ENCODE measurements around the gene TENM4. TPM values are rescaled to one million over a fixed set of nuclear protein-coding genes. Genes with fewer than 3 reads are reported as not detected.

The TENM4 gene
- polyA plus RNA-seq, 1 experiment, result 0.39 TPM

GRCh38 chr11:78773492-78773891 is 667.3 kb downstream of the TENM4 start:
- DNase-seq (ENCODE audit: low read depth), result no peak
- no peak for TF ChIP-seq CTCF (IDR thresholded peaks at IDR 0.05; ENCODE audit: insufficient read depth, low read depth, low read length)
- POLR2A ChIA-PET, result no interaction called here
- Histone ChIP-seq H3K36me3 (ENCODE audit: control insufficient read depth, insufficient read depth, low read length) (no peaks in the 10 kb centered on the region), H3K27me3 (ENCODE audit: control insufficient read depth, insufficient read depth, low read length) (no peaks in the 10 kb centered on the region), H3K4me3 (ENCODE audit: low read depth, low read length) (no peak overlapping the region)
- CTCF ChIA-PET, result no interaction called here

GRCh38 chr11:78773077-78773476 is 667.8 kb downstream of the TENM4 start:
- no peaks in the 10 kb centered on the region for H3K36me3 ChIP-seq (ENCODE audit: control insufficient read depth, insufficient read depth, low read length)
- CTCF ChIA-PET, result no interaction called here
- no peak for TF ChIP-seq CTCF (IDR thresholded peaks at IDR 0.05; ENCODE audit: insufficient read depth, low read depth, low read length)
- POLR2A ChIA-PET, result no interaction called here
- no peaks in the 10 kb centered on the region for H3K27me3 ChIP-seq (ENCODE audit: control insufficient read depth, insufficient read depth, low read length)
- H3K4me3 ChIP-seq (ENCODE audit: low read depth, low read length), result no peak overlapping the region
- no peak for DNase-seq (ENCODE audit: low read depth)

- CTCF ChIA-PET, result no interaction called here
- DNase-seq (ENCODE audit: low read depth), result no peak
- Histone ChIP-seq H3K36me3 (ENCODE audit: control insufficient read depth, insufficient read depth, low read length) (no peaks in the 10 kb centered on the region), H3K27me3 (ENCODE audit: control insufficient read depth, insufficient read depth, low read length) (no peaks in the 10 kb centered on the region), H3K4me3 (ENCODE audit: low read depth, low read length) (no peak overlapping the region)
- TF ChIP-seq CTCF (IDR thresholded peaks at IDR 0.05; ENCODE audit: insufficient read depth, low read depth, low read length), result no peak
- POLR2A ChIA-PET, result no interaction called here
Measured at GRCh38 chr11:78772186-78772585, 668.6 kb downstream of the TENM4 start.

- no peaks in the 10 kb centered on the region for H3K36me3 ChIP-seq (ENCODE audit: control insufficient read depth, insufficient read depth, low read length)
- no peaks in the 10 kb centered on the region for H3K27me3 ChIP-seq (ENCODE audit: control insufficient read depth, insufficient read depth, low read length)
- no peak for DNase-seq (ENCODE audit: low read depth)
- ChIA-PET CTCF (no interaction called here), POLR2A (no interaction called here)
- TF ChIP-seq CTCF (IDR thresholded peaks at IDR 0.05; ENCODE audit: insufficient read depth, low read depth, low read length), result no peak
- no peak overlapping the region for H3K4me3 ChIP-seq (ENCODE audit: low read depth, low read length)
Measured at GRCh38 chr11:78770931-78771330, 669.9 kb downstream of the TENM4 start.

- no peak overlapping the region for H3K4me3 ChIP-seq (ENCODE audit: low read depth, low read length)
- no peak for DNase-seq (ENCODE audit: low read depth)
- no peaks in the 10 kb centered on the region for H3K27me3 ChIP-seq (ENCODE audit: control insufficient read depth, insufficient read depth, low read length)
- H3K36me3 ChIP-seq (ENCODE audit: control insufficient read depth, insufficient read depth, low read length), result no peaks in the 10 kb centered on the region
- ChIA-PET POLR2A (no interaction called here), CTCF (no interaction called here)
- no peak for TF ChIP-seq CTCF (IDR thresholded peaks at IDR 0.05; ENCODE audit: insufficient read depth, low read depth, low read length)
Measured at GRCh38 chr11:78768971-78769370, 671.9 kb downstream of the TENM4 start.

All from BJ (cell line).